Fibroblast of skin of left quadriceps (primary cell): ENCODE results near the gene CCDC85C.

ENCODE experiments used
- DNase-seq, 2 experiments: peaks; one replicate each; pipeline ENCODE4 v3.0.0-alpha.2; 2013; ENCODE audit warnings: low read depth in 2 of 2

Gene CCDC85C

GRCh38 chr14:99475660-99476059 lies 128.3 kb downstream of the CCDC85C start:
- DNase-seq, result no peak

GRCh38 chr14:99475179-99475578 lies 128.8 kb downstream of the CCDC85C start:
- no peak for DNase-seq

- DNase-seq, result no peak
Measured at GRCh38 chr14:99473458-99473857, 130.5 kb downstream of the CCDC85C start.

- no peak for DNase-seq
Measured at GRCh38 chr14:99472937-99473336, 131.1 kb downstream of the CCDC85C start.

- no peak for DNase-seq
Measured at GRCh38 chr14:99471731-99472130, 132.3 kb downstream of the CCDC85C start.

GRCh38 chr14:99468836-99469592 lies 135.0 kb downstream of the CCDC85C start:
- DNase-seq, result no peak

- no peak for DNase-seq
Measured at GRCh38 chr14:99468081-99468480, 135.9 kb downstream of the CCDC85C start.

GRCh38 chr14:99467336-99468078 lies 136.5 kb downstream of the CCDC85C start:
- DNase-seq, result no peak

- DNase-seq, result no peak
Measured at GRCh38 chr14:99466758-99467157, 137.2 kb downstream of the CCDC85C start.

GRCh38 chr14:99465288-99465687 lies 138.7 kb downstream of the CCDC85C start:
- no peak for DNase-seq

GRCh38 chr14:99463974-99464373 lies 140.0 kb downstream of the CCDC85C start:
- no peak for DNase-seq

GRCh38 chr14:99462210-99462609 lies 141.8 kb downstream of the CCDC85C start:
- no peak for DNase-seq

GRCh38 chr14:99461411-99462085 lies 142.5 kb downstream of the CCDC85C start:
- DNase-seq, result no peak

GRCh38 chr14:99460793-99461192 lies 143.2 kb downstream of the CCDC85C start:
- DNase-seq, result no peak

GRCh38 chr14:99459481-99460100 lies 144.4 kb downstream of the CCDC85C start:
- no peak for DNase-seq

- no peak for DNase-seq
Measured at GRCh38 chr14:99454246-99454645, 149.8 kb downstream of the CCDC85C start.

GRCh38 chr14:99452968-99453367 lies 151.0 kb downstream of the CCDC85C start:
- no peak for DNase-seq

GRCh38 chr14:99451234-99451633 lies 152.8 kb downstream of the CCDC85C start:
- DNase-seq, result no peak

- DNase-seq, result no peak
Measured at GRCh38 chr14:99450266-99450665, 153.7 kb downstream of the CCDC85C start.
